ENCODE measurements around the gene HYAL1. TPM values are rescaled to one million over a fixed set of nuclear protein-coding genes. Genes with fewer than 3 reads are reported as not detected.
A peak's percentile ranks its signal among the peaks of the same experiment; 100 is the strongest.

Gene HYAL1
- total and polyA plus RNA-seq, 4 donors: 1.6 to 51.2 (median 26.2) TPM

GRCh38 chr3:50260942-50261441 is 42.4 kb downstream of the HYAL1 start:
- Histone ChIP-seq H3K27ac (ENCODE audit: low read depth in 1 of 2, low read length in 1 of 2) (peak overlapping the region; percentile 87 to 88), H3K4me3 (no peak overlapping the region), H3K4me1 (ENCODE audit: control insufficient read depth in 5 of 5, insufficient read depth in 5 of 5, low read length in 5 of 5) (peaks cover 0 to 40% (median 26%) of the 10 kb centered on the region in 5 donors), H3K9ac (ENCODE audit: insufficient read depth in 1 of 2, low read length in 2 of 2) (peak overlapping the region; percentile 77 to 79), H3K27me3 (ENCODE audit: control insufficient read depth in 3 of 3, insufficient read depth in 3 of 3, low read length in 2 of 3) (no peaks in the 10 kb centered on the region), H3K36me3 (ENCODE audit: control insufficient read depth in 4 of 4, insufficient read depth in 4 of 4, low read length in 4 of 4) (peaks cover 18 to 32% (median 22%) of the 10 kb centered on the region in 4 donors), H3K9me3 (ENCODE audit: control insufficient read depth in 4 of 4, insufficient read depth in 3 of 4, low read length in 3 of 4) (peaks cover 0 to 4% (median 0%) of the 10 kb centered on the region in 4 donors)
- 68 to 70% methylated on average over 5 of the region's 5 CpGs for WGBS, 2 donors
- no peak for ATAC-seq (ENCODE audit: insufficient read depth, low FRiP score)
- no peak for DNase-seq
- TF ChIP-seq CTCF (IDR thresholded peaks at IDR 0.05; ENCODE audit: control extremely low read depth, extremely low read depth): no peak

- Histone ChIP-seq H3K9me3 (ENCODE audit: control insufficient read depth in 4 of 4, insufficient read depth in 3 of 4, low read length in 3 of 4) (peaks cover 0 to 4% (median 0%) of the 10 kb centered on the region in 4 donors), H3K9ac (ENCODE audit: insufficient read depth in 1 of 2, low read length in 2 of 2) (peak overlapping the region; percentile 77 to 79), H3K4me1 (ENCODE audit: control insufficient read depth in 5 of 5, insufficient read depth in 5 of 5, low read length in 5 of 5) (peaks cover 0 to 33% (median 19%) of the 10 kb centered on the region in 5 donors), H3K36me3 (ENCODE audit: control insufficient read depth in 4 of 4, insufficient read depth in 4 of 4, low read length in 4 of 4) (peaks cover 18 to 37% (median 23%) of the 10 kb centered on the region in 4 donors), H3K27me3 (ENCODE audit: control insufficient read depth in 3 of 3, insufficient read depth in 3 of 3, low read length in 2 of 3) (no peaks in the 10 kb centered on the region), H3K4me3 (peak overlapping the region; percentile 15), H3K27ac (ENCODE audit: low read depth in 1 of 2, low read length in 1 of 2) (peak overlapping the region; percentile 87 to 88)
- 2% methylated on average over 42 to 70 of the region's 70 CpGs for WGBS, 2 donors
- DNase-seq: peak; percentile 95 to 97 (median 96)
- peak; percentile 99 for TF ChIP-seq CTCF (IDR thresholded peaks at IDR 0.05; ENCODE audit: control extremely low read depth, extremely low read depth)
- ATAC-seq (ENCODE audit: insufficient read depth, low FRiP score): peak; percentile 87
Observed at GRCh38 chr3:50260027-50260941, 43.1 kb downstream of the HYAL1 start.

- Histone ChIP-seq H3K4me1 (ENCODE audit: control insufficient read depth in 5 of 5, insufficient read depth in 5 of 5, low read length in 5 of 5) (peaks cover 0 to 27% (median 14%) of the 10 kb centered on the region in 5 donors), H3K9me3 (ENCODE audit: control insufficient read depth in 4 of 4, insufficient read depth in 3 of 4, low read length in 3 of 4) (peaks cover 0 to 4% (median 0%) of the 10 kb centered on the region in 4 donors), H3K4me3 (no peak overlapping the region), H3K27me3 (ENCODE audit: control insufficient read depth in 3 of 3, insufficient read depth in 3 of 3, low read length in 2 of 3) (no peaks in the 10 kb centered on the region), H3K36me3 (ENCODE audit: control insufficient read depth in 4 of 4, insufficient read depth in 4 of 4, low read length in 4 of 4) (peaks cover 18 to 42% (median 27%) of the 10 kb centered on the region in 4 donors), H3K9ac (ENCODE audit: insufficient read depth in 1 of 2, low read length in 2 of 2) (no peak overlapping the region), H3K27ac (ENCODE audit: low read depth in 1 of 2, low read length in 1 of 2) (peak overlapping the region; percentile 87 to 88)
- no peak for DNase-seq
- no peak for ATAC-seq (ENCODE audit: insufficient read depth, low FRiP score)
- 56 to 60% methylated on average over 18 of the region's 18 CpGs for WGBS, 2 donors
- TF ChIP-seq CTCF (IDR thresholded peaks at IDR 0.05; ENCODE audit: control extremely low read depth, extremely low read depth): no peak
Observed at GRCh38 chr3:50259432-50260026, 43.8 kb downstream of the HYAL1 start.
